Gastrocnemius medialis (tissue), 4 donors: ENCODE results near the gene OCEL1. TPM values are rescaled to one million over a fixed set of nuclear protein-coding genes. Genes with fewer than 3 reads are reported as not detected.

Experiments used
- ATAC-seq, 2 donors: fragments of 150-250 bp; one replicate each; pipeline ENCODE4 v1.9.1; 2016
- DNase-seq, 2 donors: peaks; one replicate each; pipeline ENCODE4 v3.0.0-alpha.2; 2019
- H3K27ac ChIP-seq, 4 donors: fragments of 200-600 bp; sonication (generic); 1 replicate in 1 of 4; 2 replicates in 3 of 4; pipeline ENCODE4 v1.5.1; 2016 to 2018; ENCODE audit warnings: mild to moderate bottlenecking in 2 of 4, moderate library complexity in 1 of 4
- H3K27me3 ChIP-seq, 3 donors: fragments of 200-600 bp; sonication (generic) in 2 of 3; 1 replicate in 1 of 3; 2 replicates in 2 of 3; pipeline versions ENCODE4 v1.5.1 to v1.6.0; 2016 to 2019; ENCODE audit warnings: mild to moderate bottlenecking in 1 of 3, moderate library complexity in 1 of 3
- H3K36me3 ChIP-seq, 2 donors: fragments of 200-600 bp; sonication (generic) in 1 of 2; one replicate each; pipeline ENCODE4 v1.5.1; 2017 to 2018
- H3K4me1 ChIP-seq, 2 donors: fragments of 200-600 bp; sonication (generic) in 1 of 2; one replicate each; pipeline ENCODE4 v1.5.1; 2016 to 2017; ENCODE audit warnings: mild to moderate bottlenecking in 2 of 2
- H3K4me3 ChIP-seq, 4 donors: fragments of 200-600 bp; sonication (generic) in 3 of 4; 1 replicate in 1 of 4; 2 replicates in 3 of 4; pipeline ENCODE4 v1.5.1; 2016 to 2019; ENCODE audit warnings: mild to moderate bottlenecking in 2 of 4
- H3K9me3 ChIP-seq, 3 donors: fragments of 200-600 bp; sonication (generic) in 2 of 3; 1 replicate in 1 of 3; 2 replicates in 2 of 3; pipeline ENCODE4 v1.5.1; 2016 to 2019
- POLR2A ChIP-seq, 2 donors: fragments of 450-650 bp; IDR thresholded peaks; one replicate each; pipeline ENCODE4 v1.6.1; 2017; ENCODE audit warnings: antibody characterized with exemption in 2 of 2, mild to moderate bottlenecking in 2 of 2, moderate library complexity in 2 of 2
- in situ Hi-C, 4 donors: fragments of 200-750 bp; cut with MboI; loops; one replicate each; pipeline versions ENCODE4 v1.15.0 to v1.8.0; 2017; ENCODE audit warnings: low sequenced_read_pairs in 4 of 4
- intact Hi-C: fragments of 100-400 bp; cut with DNase I; formaldehyde crosslinking; loops from one replicate; pipeline ENCODE4 v1.15.1; 2023; ENCODE audit warnings: low total_unique reads
- total RNA-seq, 4 donors: library from RNA; depleted of rRNA; stranded (reverse); fragments of >200 nt; gene quantifications; one replicate each; pipeline versions ENCODE4 v1.1.0 to v1.2.3, GENCODE V29; 2016
- TF ChIP-seq, protein P1 (sequence below), 5 experiments: fragments of 450-650 bp in 3 of 5; fragments of 200-600 bp in 2 of 5; sonication (generic) in 2 of 5; IDR thresholded peaks in 4 of 5; conservative IDR thresholded peaks in 1 of 5; 1 replicate in 4 of 5; 2 replicates in 1 of 5; pipeline ENCODE4 v1.5.1; 2016 to 2019; ENCODE audit warnings: antibody characterized with exemption in 5 of 5, mild to moderate bottlenecking in 3 of 5, moderate library complexity in 3 of 5

Gene OCEL1, protein sequence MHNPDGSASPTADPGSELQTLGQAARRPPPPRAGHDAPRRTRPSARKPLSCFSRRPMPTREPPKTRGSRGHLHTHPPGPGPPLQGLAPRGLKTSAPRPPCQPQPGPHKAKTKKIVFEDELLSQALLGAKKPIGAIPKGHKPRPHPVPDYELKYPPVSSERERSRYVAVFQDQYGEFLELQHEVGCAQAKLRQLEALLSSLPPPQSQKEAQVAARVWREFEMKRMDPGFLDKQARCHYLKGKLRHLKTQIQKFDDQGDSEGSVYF
- 1 to 10 TPM; 3.3 to 5.8 (median 4.5) TPM for total RNA-seq

- H3K9me3 ChIP-seq: no peaks in the 10 kb centered on the region
- DNase-seq: peak; percentile 98 to 99
- no peaks in the 10 kb centered on the region for H3K27me3 ChIP-seq
- intact Hi-C loops (loop anchor here (1.0 to 5.0 kb wide), 5 partner anchors 11 to 151 kb away; partner anchors contain the start of genes BABAM1, HAUS8, MYO9B and USE1), in situ Hi-C loops (no loop called here)
- H3K36me3 ChIP-seq: no peaks in the 10 kb centered on the region
- ATAC-seq: peak; percentile 96 to 97
- H3K4me1 ChIP-seq: peaks cover 8 to 13% of the 10 kb centered on the region in 2 donors
- H3K4me3 ChIP-seq: peak within 1 kb of the TSS; percentile 62 to 95 (median 78)
- peak; percentile 88 to 90 for TF ChIP-seq POLR2A (IDR thresholded peaks at IDR 0.05)
- TF ChIP-seq, protein P1, sequence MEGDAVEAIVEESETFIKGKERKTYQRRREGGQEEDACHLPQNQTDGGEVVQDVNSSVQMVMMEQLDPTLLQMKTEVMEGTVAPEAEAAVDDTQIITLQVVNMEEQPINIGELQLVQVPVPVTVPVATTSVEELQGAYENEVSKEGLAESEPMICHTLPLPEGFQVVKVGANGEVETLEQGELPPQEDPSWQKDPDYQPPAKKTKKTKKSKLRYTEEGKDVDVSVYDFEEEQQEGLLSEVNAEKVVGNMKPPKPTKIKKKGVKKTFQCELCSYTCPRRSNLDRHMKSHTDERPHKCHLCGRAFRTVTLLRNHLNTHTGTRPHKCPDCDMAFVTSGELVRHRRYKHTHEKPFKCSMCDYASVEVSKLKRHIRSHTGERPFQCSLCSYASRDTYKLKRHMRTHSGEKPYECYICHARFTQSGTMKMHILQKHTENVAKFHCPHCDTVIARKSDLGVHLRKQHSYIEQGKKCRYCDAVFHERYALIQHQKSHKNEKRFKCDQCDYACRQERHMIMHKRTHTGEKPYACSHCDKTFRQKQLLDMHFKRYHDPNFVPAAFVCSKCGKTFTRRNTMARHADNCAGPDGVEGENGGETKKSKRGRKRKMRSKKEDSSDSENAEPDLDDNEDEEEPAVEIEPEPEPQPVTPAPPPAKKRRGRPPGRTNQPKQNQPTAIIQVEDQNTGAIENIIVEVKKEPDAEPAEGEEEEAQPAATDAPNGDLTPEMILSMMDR (IDR thresholded peaks at IDR 0.05 in 4 of 5, conservative IDR thresholded peaks at IDR 0.05 in 1 of 5): peak in 1 of 5 experiments; percentile 21
- H3K27ac ChIP-seq: peak within 1 kb of the TSS; percentile 86 to 91 (median 89)
Observed at GRCh38 chr19:17226002-17226933, at the start of gene OCEL1. TSS of gene OCEL1 (plus strand) at chr19:17226226. CDS start at chr19:17226248, 22 bp downstream.

DNA sequence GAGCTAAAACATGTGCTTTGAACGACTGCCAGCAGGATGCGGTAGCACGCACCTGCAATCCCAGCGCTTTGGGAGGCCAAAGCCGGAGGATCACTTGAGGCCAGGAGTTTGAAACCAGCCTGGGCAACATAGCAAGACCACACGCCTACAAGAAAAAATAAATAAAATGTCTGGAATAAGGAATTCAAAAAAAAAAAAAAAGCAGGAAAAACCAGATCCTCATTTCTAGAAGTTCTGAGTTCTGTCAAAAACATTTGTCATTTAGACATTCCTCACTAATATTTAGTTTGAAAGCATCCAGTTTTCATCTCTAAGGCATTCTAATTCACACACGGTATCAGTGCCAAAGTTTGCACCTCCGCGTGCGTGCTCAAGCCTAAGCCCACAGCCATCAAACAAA is 47.7 kb upstream of the OCEL1 start:
- H3K4me1 ChIP-seq: no peaks in the 10 kb centered on the region
- ATAC-seq: no peak
- no peak overlapping the region for H3K27ac ChIP-seq
- no peaks in the 10 kb centered on the region for H3K27me3 ChIP-seq
- no peak for DNase-seq
- no peak overlapping the region for H3K4me3 ChIP-seq
- H3K9me3 ChIP-seq: no peaks in the 10 kb centered on the region
- H3K36me3 ChIP-seq: peaks cover 0 to 14% of the 10 kb centered on the region in 2 donors
- TF ChIP-seq POLR2A (IDR thresholded peaks at IDR 0.05): no peak
- TF ChIP-seq, protein P1 (IDR thresholded peaks at IDR 0.05 in 4 of 5, conservative IDR thresholded peaks at IDR 0.05 in 1 of 5): no peak
- in situ Hi-C loops (no loop called here), intact Hi-C loops (no loop called here)

GRCh38 chr19:17180997-17181702 is 44.9 kb upstream of the OCEL1 start:
- Histone ChIP-seq H3K27ac (no peak overlapping the region), H3K36me3 (peaks cover 0 to 15% of the 10 kb centered on the region in 2 donors), H3K4me1 (no peaks in the 10 kb centered on the region), H3K27me3 (no peaks in the 10 kb centered on the region), H3K9me3 (no peaks in the 10 kb centered on the region), H3K4me3 (no peak overlapping the region)
- DNase-seq: no peak
- no peak for ATAC-seq
- TF ChIP-seq, protein P1 (IDR thresholded peaks at IDR 0.05 in 4 of 5, conservative IDR thresholded peaks at IDR 0.05 in 1 of 5): no peak
- TF ChIP-seq POLR2A (IDR thresholded peaks at IDR 0.05): no peak
- in situ Hi-C loops: no loop called here
- intact Hi-C loops: no loop called here

GRCh38 chr19:17183271-17183761 is 42.7 kb upstream of the OCEL1 start:
- H3K4me3 ChIP-seq: no peak overlapping the region
- TF ChIP-seq POLR2A (IDR thresholded peaks at IDR 0.05): no peak
- TF ChIP-seq, protein P1 (IDR thresholded peaks at IDR 0.05 in 4 of 5, conservative IDR thresholded peaks at IDR 0.05 in 1 of 5): no peak
- DNase-seq (no peak), ATAC-seq (no peak)
- H3K4me1 ChIP-seq: no peaks in the 10 kb centered on the region
- H3K9me3 ChIP-seq: no peaks in the 10 kb centered on the region
- H3K36me3 ChIP-seq: peaks cover 0 to 6% of the 10 kb centered on the region in 2 donors
- no peak overlapping the region for H3K27ac ChIP-seq
- H3K27me3 ChIP-seq: no peaks in the 10 kb centered on the region
- in situ Hi-C loops (no loop called here), intact Hi-C loops (no loop called here)
